Ovary (tissue), 9 donors: Measurements from ENCODE around the gene PDE1A. TPM values are rescaled to one million over a fixed set of nuclear protein-coding genes. Genes with fewer than 3 reads are reported as not detected.

ENCODE experiments used
- polyA plus RNA-seq, 2 donors: library from polyadenylated mRNA; stranded (reverse); fragments of 200-250 nt in 1 of 2; fragments of 350-450 nt in 1 of 2; fragmentation: Illumina TruSeq in 1 of 2; extraction: RNeasy Lipid Tissue Mini Kit (QIAGEN cat#74804) in 1 of 2; gene quantifications; one replicate each; pipeline ENCODE4 v1.2.3, GENCODE V29; 2013 to 2014
- small RNA-seq: library from RNA; depleted of rRNA; stranded (forward); fragments of <200 nt; gene quantifications from one replicate; pipeline ENCODE3, GENCODE V24; 2016
- total RNA-seq, 7 donors: library from RNA; depleted of rRNA in 2 of 7; stranded (reverse); fragments of >200 nt in 2 of 7; fragmentation: NEBNext Ultra II Directional in 3 of 7; extraction: Animal tissue kit (Norgen Biotek cat#: 25700) in 3 of 7; gene quantifications; one replicate each; pipeline versions ENCODE4 v1.1.0 to v1.2.4, GENCODE V29; 2016 to 2023
- donor health status: DM: no; HTN: no; CAD: no; lungs with moderate emphysema.
- donor health status: DM: no; HTN: no; CAD: no.
- donor health status: Bipolar disorder and iron deficiency.
- donor health status: DM: yes; HTN: yes; CAD: no.
- donor health status: DM: no; HTN: no; CAD: no.
- donor health status: DM: yes; HTN: yes; CAD: no.

The PDE1A gene
- total and polyA plus RNA-seq, 9 donors: 2.9 to 17.8 (median 8.4) TPM

Small RNA genes lying within 50 kb of the gene (small RNA-seq; reads per million reads assigned to genes)
- not detected for gene RN7SL267P
